Measurements from ENCODE around the gene CYP2B6.

DNA sequence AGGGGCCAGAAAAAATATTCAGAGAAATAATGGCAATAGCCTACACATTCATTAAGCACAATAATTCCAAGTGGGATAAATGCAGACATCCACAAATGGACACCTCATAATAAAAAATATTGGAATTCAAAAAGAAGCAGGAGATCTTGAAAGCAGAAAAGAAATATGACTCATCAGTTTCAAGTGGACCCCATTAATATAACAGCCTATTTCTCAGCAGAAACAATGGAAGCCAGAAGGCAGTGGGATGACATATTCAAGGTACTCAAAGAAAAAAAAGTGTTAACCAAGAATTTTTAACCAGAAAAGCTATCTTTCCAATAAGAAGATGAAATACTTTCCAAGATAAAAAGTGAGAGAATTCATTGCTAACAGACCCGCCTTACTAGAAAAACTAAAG is 48.7 kb downstream of the CYP2B6 start:
- no peak for TF ChIP-seq POLR2A (IDR thresholded peaks at IDR 0.05)
- TF ChIP-seq, protein P1, sequence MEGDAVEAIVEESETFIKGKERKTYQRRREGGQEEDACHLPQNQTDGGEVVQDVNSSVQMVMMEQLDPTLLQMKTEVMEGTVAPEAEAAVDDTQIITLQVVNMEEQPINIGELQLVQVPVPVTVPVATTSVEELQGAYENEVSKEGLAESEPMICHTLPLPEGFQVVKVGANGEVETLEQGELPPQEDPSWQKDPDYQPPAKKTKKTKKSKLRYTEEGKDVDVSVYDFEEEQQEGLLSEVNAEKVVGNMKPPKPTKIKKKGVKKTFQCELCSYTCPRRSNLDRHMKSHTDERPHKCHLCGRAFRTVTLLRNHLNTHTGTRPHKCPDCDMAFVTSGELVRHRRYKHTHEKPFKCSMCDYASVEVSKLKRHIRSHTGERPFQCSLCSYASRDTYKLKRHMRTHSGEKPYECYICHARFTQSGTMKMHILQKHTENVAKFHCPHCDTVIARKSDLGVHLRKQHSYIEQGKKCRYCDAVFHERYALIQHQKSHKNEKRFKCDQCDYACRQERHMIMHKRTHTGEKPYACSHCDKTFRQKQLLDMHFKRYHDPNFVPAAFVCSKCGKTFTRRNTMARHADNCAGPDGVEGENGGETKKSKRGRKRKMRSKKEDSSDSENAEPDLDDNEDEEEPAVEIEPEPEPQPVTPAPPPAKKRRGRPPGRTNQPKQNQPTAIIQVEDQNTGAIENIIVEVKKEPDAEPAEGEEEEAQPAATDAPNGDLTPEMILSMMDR (IDR thresholded peaks at IDR 0.05): no peak
